HepG2 (cell line): ENCODE data around the gene LEMD3. TPM values are rescaled to one million over a fixed set of nuclear protein-coding genes. Genes with fewer than 3 reads are reported as not detected.

Experiments used
- ATAC-seq: fragments of 200-7000 bp; cut with Tn5 transposase; 3 replicates; pipeline ENCODE4 v1.9.1; 2020; ENCODE audit warnings: mild to moderate bottlenecking, moderate library complexity
- BruUV-seq: library from RNA; stranded (reverse); fragments of 400-500 nt; replicated peaks from 2 replicates; lab custom pipeline; 2021; lab: Mats Ljungman, UMichigan
- CTCF ChIA-PET: fragments of 300-600 bp; formaldehyde crosslinking; extraction: SDS; loops from one replicate; lab custom pipeline; 2021; ENCODE audit warnings: low total read pairs, inconsistent platforms, low intra/inter-chr PET ratio; lab: Yijun Ruan, JAX
- POLR2A ChIA-PET: fragments of 350-600 bp; sonication (Branson Sonifier 250); formaldehyde crosslinking; loops from one replicate; lab custom pipeline; 2020; ENCODE audit warnings: antibody characterized with exemption, inconsistent platforms; lab: Yijun Ruan, JAX
- DNase-seq: peaks from one replicate; pipeline ENCODE4 v3.0.0-alpha.2; 2015; ENCODE audit warnings: low spot score
- FAIRE-seq: peaks from 3 replicates; lab custom pipeline; 2011; peaks lifted over from hg19 to GRCh38; lab: Jason Lieb, UNC
- H2AFZ ChIP-seq: one replicate; pipeline ENCODE4 v1.6.1; 2011; ENCODE audit warnings: low read length, inconsistent platforms
- H3K27ac ChIP-seq: fragments of 300-600 bp; 3 replicates; pipeline ENCODE4 v1.8.0; 2011; ENCODE audit warnings: mixed run types, mild to moderate bottlenecking, mixed read lengths, low read length, inconsistent platforms; ENCODE audit not compliant: insufficient read depth; ENCODE audit errors: extremely low read length
- H3K27me3 ChIP-seq, 2 experiments: fragments of 200-600 bp in 1 of 2; 2 replicates in 1 of 2; 3 replicates in 1 of 2; pipeline versions ENCODE4 v1.6.0 to v1.8.0; 2011; ENCODE audit warnings: low read length in 2 of 2, mild to moderate bottlenecking in 2 of 2, moderate library complexity in 2 of 2, inconsistent platforms in 1 of 2; ENCODE audit not compliant: insufficient read depth in 2 of 2, control insufficient read depth in 1 of 2
- H3K36me3 ChIP-seq, 2 experiments: fragments of 200-600 bp in 1 of 2; replicated peaks in 1 of 2; 2 replicates in 1 of 2; 3 replicates in 1 of 2; pipeline versions ENCODE4 v1.5.1 to v1.8.0; 2011; ENCODE audit warnings: low read length in 2 of 2, inconsistent platforms in 1 of 2; ENCODE audit not compliant: insufficient read depth in 2 of 2, control insufficient read depth in 1 of 2
- H3K4me1 ChIP-seq: 2 replicates; pipeline ENCODE4 v1.5.1; 2012; ENCODE audit warnings: low read length, inconsistent platforms; ENCODE audit not compliant: insufficient read depth
- H3K4me2 ChIP-seq: 2 replicates; pipeline ENCODE4 v1.6.0; 2011; ENCODE audit warnings: low read depth, low read length, inconsistent platforms
- H3K4me3 ChIP-seq, 3 experiments: fragments of 200-600 bp in 1 of 3; sonication (generic), shearing (Covaris generic) in 1 of 3; replicated peaks in 1 of 3; 2 replicates each; pipeline ENCODE4 v1.5.1; 2011 to 2016; ENCODE audit warnings: low read length in 3 of 3, inconsistent platforms in 2 of 3, low read depth in 2 of 3, mild to moderate bottlenecking in 2 of 3, control low read depth in 1 of 3, mixed read lengths in 1 of 3; ENCODE audit not compliant: insufficient read depth in 1 of 3
- H3K79me2 ChIP-seq: one replicate; pipeline ENCODE4 v1.6.1; 2011; ENCODE audit warnings: low read length, inconsistent platforms; ENCODE audit not compliant: insufficient read depth
- H3K9ac ChIP-seq: 2 replicates; pipeline ENCODE4 v1.6.0; 2011; ENCODE audit warnings: mild to moderate bottlenecking, low read depth, low read length, inconsistent platforms; ENCODE audit not compliant: insufficient read depth
- H3K9me3 ChIP-seq: 2 replicates; pipeline ENCODE4 v1.5.1; 2012; ENCODE audit warnings: mild to moderate bottlenecking, low read length
- H4K20me1 ChIP-seq: 2 replicates; pipeline ENCODE4 v1.6.0; 2011; ENCODE audit warnings: inconsistent platforms, mild to moderate bottlenecking, low read length, moderate library complexity; ENCODE audit not compliant: insufficient read depth
- ARNT ChIP-seq: fragments of 450-650 bp; IDR thresholded peaks from 2 replicates; pipeline ENCODE4 v1.6.1; 2017
- HOXD1 ChIP-seq: sonication (generic); formaldehyde crosslinking; IDR thresholded peaks from 2 replicates; pipeline ENCODE4 v1.5.0; 2020; ENCODE audit warnings: missing genetic modification reagents
- MAFK ChIP-seq, 2 experiments: IDR thresholded peaks in 1 of 2; conservative IDR thresholded peaks in 1 of 2; 2 replicates each; pipeline ENCODE4 v1.6.1; 2011; ENCODE audit warnings: improper control_type of control experiment in 2 of 2, low read length in 2 of 2
- NFRKB ChIP-seq: fragments of 450-650 bp; IDR thresholded peaks from 2 replicates; pipeline ENCODE4 v1.6.1; 2017
- NR2C2 ChIP-seq: sonication (generic); formaldehyde crosslinking; IDR thresholded peaks from 2 replicates; pipeline ENCODE4 v1.4.0; 2020; ENCODE audit warnings: missing genetic modification reagents, mild to moderate bottlenecking, moderate library complexity, borderline replicate concordance
- RORA ChIP-seq: sonication (generic); formaldehyde crosslinking; IDR thresholded peaks from 2 replicates; pipeline ENCODE4 v1.5.0; 2020; ENCODE audit warnings: mild to moderate bottlenecking, missing genetic modification reagents, moderate library complexity
- STAG1 ChIP-seq: sonication (generic); formaldehyde crosslinking; IDR thresholded peaks from 2 replicates; pipeline ENCODE4 v1.4.0; 2020; ENCODE audit warnings: missing genetic modification reagents
- TBX3 ChIP-seq: fragments of 450-650 bp; IDR thresholded peaks from 2 replicates; pipeline ENCODE4 v1.6.1; 2017; ENCODE audit warnings: antibody characterized with exemption, mild to moderate bottlenecking, inconsistent platforms, borderline replicate concordance
- YEATS2 ChIP-seq: sonication (generic); formaldehyde crosslinking; IDR thresholded peaks from 2 replicates; pipeline ENCODE4 v1.4.0; 2020; ENCODE audit warnings: missing genetic modification reagents, borderline replicate concordance
- YY1 ChIP-seq: IDR thresholded peaks from 2 replicates; pipeline ENCODE4 v1.6.1; 2011; ENCODE audit warnings: low read length, low read depth, moderate library complexity, mild to moderate bottlenecking; ENCODE audit not compliant: insufficient read depth, insufficient replicate concordance
- ZC3H4 ChIP-seq: sonication (generic); formaldehyde crosslinking; IDR thresholded peaks from 2 replicates; pipeline ENCODE4 v1.4.0; 2020; ENCODE audit warnings: missing genetic modification reagents, borderline replicate concordance
- ZNF260 ChIP-seq: sonication (generic); formaldehyde crosslinking; IDR thresholded peaks from 2 replicates; pipeline ENCODE4 v1.4.0; 2020; ENCODE audit warnings: missing genetic modification reagents, low read depth, mild to moderate bottlenecking, borderline replicate concordance
- ZNF367 ChIP-seq: sonication (generic); formaldehyde crosslinking; IDR thresholded peaks from 2 replicates; pipeline ENCODE4 v1.4.0; 2020; ENCODE audit warnings: missing genetic modification reagents, borderline replicate concordance
- WGBS: methylation state at CpG from one replicate; pipeline ENCODE4 v1.1.6; 2017; ENCODE audit warnings: low lambda C conversion rate; 5-methylcytosine and 5-hydroxymethylcytosine counted together
- in situ Hi-C: cut with HindIII; loops from 2 replicates; pipeline ENCODE4 v1.10.0; 2017; ENCODE audit warnings: low pct_unique_long_range_greater_than_20kb; ENCODE audit not compliant: extremely low pct_ligation_motif_present
- intact Hi-C: fragments of 100-400 bp; cut with micrococcal nuclease; formaldehyde crosslinking; loops from one replicate; pipeline ENCODE4 v1.10.0; 2022; ENCODE audit not compliant: unreplicated experiment
- polyA plus RNA-seq, 8 experiments: library from polyadenylated mRNA; depleted of rRNA in 3 of 8; stranded (reverse) in 7 of 8; unstranded in 1 of 8; fragments of >200 nt; fragmentation: Illumina TruSeq in 4 of 8; extraction: Trizol in 4 of 8; gene quantifications; 2 replicates each; pipeline versions ENCODE4 v1.2.1 to v1.2.3, GENCODE V29; 2011 to 2016; ENCODE audit warnings: low read depth in 4 of 8, missing spikeins in 1 of 8, mixed read lengths in 1 of 8; ENCODE audit not compliant: insufficient read depth in 1 of 8
- total RNA-seq, 5 experiments: library from RNA; depleted of rRNA; stranded (reverse); fragments of >200 nt; fragmentation: Illumina TruSeq; extraction: Trizol; gene quantifications; 2 replicates each; pipeline ENCODE4 v1.2.3, GENCODE V29; 2016; ENCODE audit warnings: low read depth in 1 of 5
- TF ChIP-seq, protein P1 (sequence below): sonication (generic); formaldehyde crosslinking; IDR thresholded peaks from 2 replicates; pipeline ENCODE4 v1.4.0; 2020; ENCODE audit warnings: missing genetic modification reagents
- TF ChIP-seq, protein P2 (sequence below): sonication (generic); formaldehyde crosslinking; IDR thresholded peaks from 2 replicates; pipeline ENCODE4 v1.4.0; 2020; ENCODE audit warnings: missing genetic modification reagents
- TF ChIP-seq, protein P3 (sequence below): sonication (generic); formaldehyde crosslinking; IDR thresholded peaks from 2 replicates; pipeline ENCODE4 v1.4.0; 2020; ENCODE audit warnings: missing genetic modification reagents, mild to moderate bottlenecking, borderline replicate concordance

Gene LEMD3
- total and polyA plus RNA-seq, 2 of the 13 experiments (the other 11 are each of a cell fraction or from before 2014, with no cell fraction given) = 9.3 to 18.7 TPM

DNA sequence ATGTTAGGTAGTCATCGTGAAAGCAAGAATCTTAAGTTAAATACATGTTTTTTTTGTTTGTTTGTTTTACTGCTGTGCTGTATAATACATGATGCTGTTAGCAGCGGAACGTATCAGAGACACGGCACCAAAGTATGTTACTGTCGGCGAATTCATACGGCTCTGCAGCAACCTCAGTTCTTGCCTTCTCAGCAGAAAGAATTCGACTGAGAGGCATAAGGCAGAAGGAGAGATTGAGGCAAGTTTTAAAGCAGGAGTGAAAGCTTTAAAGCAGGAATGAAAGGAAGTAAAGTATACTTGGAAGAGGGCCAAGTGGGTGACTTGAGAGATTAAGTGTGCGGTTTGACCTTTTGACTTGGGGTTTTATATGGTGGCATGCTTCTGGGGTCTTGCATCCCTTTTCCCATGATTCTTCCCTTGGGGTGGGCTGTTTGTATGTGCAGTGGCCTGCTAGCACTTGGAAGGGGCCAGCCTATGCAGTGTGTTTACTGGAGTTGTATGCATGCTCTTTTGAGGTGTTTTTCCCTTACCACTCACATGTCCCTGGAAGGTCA lies 23.7 kb downstream of the LEMD3 start:
- Histone ChIP-seq H2AFZ (no peak overlapping the region), H3K27ac (no peak overlapping the region), H4K20me1 (0 out of 2 replicates have a peak, but pooled peaks cover 13% of the 10 kb centered on the region), H3K4me2 (no peak overlapping the region), H3K4me1 (peaks cover 17% of the 10 kb centered on the region), H3K79me2 (peaks cover 24% of the 10 kb centered on the region), H3K27me3 (no peaks in the 10 kb centered on the region; a peak in 1 of 5 replicates), H3K9me3 (no peaks in the 10 kb centered on the region), H3K36me3 (peaks cover 0 to 5% of the 10 kb centered on the region in 2 experiments; a peak in 1 of 5 replicates), H3K4me3 (no peak overlapping the region), H3K9ac (no peak overlapping the region)
- ChIA-PET POLR2A (no interaction called here), CTCF (no interaction called here)
- BruUV-seq = no TSS peak
- intact Hi-C loops (no loop called here), in situ Hi-C loops (no loop called here)
- no peak for ATAC-seq
- DNase-seq = no peak
- TF ChIP-seq ZNF367 (CRISPR knock-in tag) (no peak), STAG1 (CRISPR knock-in tag) (no peak), HOXD1 (no peak), RORA (CRISPR knock-in tag) (no peak), YY1 (no peak), TBX3 (no peak), MAFK (conservative IDR thresholded peaks at IDR 0.05 in 1 of 2, IDR thresholded peaks at IDR 0.05 in 1 of 2; ENCODE audit: low read length in 2 of 2) (no peak), NR2C2 (CRISPR knock-in tag) (no peak), ZC3H4 (CRISPR knock-in tag) (no peak), NFRKB (no peak), ARNT (no peak), YEATS2 (CRISPR knock-in tag) (no peak), ZNF260 (CRISPR knock-in tag) (no peak)
- TF ChIP-seq, protein P1, sequence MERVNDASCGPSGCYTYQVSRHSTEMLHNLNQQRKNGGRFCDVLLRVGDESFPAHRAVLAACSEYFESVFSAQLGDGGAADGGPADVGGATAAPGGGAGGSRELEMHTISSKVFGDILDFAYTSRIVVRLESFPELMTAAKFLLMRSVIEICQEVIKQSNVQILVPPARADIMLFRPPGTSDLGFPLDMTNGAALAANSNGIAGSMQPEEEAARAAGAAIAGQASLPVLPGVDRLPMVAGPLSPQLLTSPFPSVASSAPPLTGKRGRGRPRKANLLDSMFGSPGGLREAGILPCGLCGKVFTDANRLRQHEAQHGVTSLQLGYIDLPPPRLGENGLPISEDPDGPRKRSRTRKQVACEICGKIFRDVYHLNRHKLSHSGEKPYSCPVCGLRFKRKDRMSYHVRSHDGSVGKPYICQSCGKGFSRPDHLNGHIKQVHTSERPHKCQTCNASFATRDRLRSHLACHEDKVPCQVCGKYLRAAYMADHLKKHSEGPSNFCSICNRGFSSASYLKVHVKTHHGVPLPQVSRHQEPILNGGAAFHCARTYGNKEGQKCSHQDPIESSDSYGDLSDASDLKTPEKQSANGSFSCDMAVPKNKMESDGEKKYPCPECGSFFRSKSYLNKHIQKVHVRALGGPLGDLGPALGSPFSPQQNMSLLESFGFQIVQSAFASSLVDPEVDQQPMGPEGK (CRISPR knock-in tag) = no peak
- TF ChIP-seq, protein P2, sequence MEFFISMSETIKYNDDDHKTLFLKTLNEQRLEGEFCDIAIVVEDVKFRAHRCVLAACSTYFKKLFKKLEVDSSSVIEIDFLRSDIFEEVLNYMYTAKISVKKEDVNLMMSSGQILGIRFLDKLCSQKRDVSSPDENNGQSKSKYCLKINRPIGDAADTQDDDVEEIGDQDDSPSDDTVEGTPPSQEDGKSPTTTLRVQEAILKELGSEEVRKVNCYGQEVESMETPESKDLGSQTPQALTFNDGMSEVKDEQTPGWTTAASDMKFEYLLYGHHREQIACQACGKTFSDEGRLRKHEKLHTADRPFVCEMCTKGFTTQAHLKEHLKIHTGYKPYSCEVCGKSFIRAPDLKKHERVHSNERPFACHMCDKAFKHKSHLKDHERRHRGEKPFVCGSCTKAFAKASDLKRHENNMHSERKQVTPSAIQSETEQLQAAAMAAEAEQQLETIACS = no peak
- TF ChIP-seq, protein P3, sequence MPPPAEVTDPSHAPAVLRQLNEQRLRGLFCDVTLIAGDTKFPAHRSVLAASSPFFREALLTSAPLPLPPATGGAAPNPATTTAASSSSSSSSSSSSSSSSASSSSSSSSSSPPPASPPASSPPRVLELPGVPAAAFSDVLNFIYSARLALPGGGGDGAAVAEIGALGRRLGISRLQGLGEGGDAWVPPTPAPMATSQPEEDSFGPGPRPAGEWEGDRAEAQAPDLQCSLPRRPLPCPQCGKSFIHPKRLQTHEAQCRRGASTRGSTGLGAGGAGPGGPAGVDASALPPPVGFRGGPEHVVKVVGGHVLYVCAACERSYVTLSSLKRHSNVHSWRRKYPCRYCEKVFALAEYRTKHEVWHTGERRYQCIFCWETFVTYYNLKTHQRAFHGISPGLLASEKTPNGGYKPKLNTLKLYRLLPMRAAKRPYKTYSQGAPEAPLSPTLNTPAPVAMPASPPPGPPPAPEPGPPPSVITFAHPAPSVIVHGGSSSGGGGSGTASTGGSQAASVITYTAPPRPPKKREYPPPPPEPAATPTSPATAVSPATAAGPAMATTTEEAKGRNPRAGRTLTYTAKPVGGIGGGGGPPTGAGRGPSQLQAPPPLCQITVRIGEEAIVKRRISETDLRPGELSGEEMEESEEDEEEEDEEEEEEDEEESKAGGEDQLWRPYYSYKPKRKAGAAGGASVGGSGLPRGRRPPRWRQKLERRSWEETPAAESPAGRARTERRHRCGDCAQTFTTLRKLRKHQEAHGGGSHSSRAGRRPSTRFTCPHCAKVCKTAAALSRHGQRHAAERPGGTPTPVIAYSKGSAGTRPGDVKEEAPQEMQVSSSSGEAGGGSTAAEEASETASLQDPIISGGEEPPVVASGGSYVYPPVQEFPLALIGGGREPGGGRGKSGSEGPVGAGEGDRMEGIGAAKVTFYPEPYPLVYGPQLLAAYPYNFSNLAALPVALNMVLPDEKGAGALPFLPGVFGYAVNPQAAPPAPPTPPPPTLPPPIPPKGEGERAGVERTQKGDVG (CRISPR knock-in tag) = no peak
- 95% methylated on average over 9 of the region's 9 CpGs for WGBS
- FAIRE-seq = no peak
